Stimulated activated naive CD8-positive, alpha-beta T cell treated with anti-CD3 and anti-CD28 coated beads, Interleukin-15, amount 100 ng/mL, for 72 hours (primary cell): ENCODE data around the gene MYCBPAP.

ENCODE experiments used
- ATAC-seq: fragments of 150-1000 bp; cut with Tn5 transposase; 2 replicates; pipeline ENCODE4 v1.10.0; 2021; ENCODE audit warnings: mild to moderate bottlenecking, moderate library complexity
- DNase-seq, 2 donors: peaks; one replicate each; pipeline ENCODE4 v3.0.0; 2021 to 2022
- H3K27ac Mint-ChIP-seq, 2 donors: one replicate each; pipeline ENCODE4 v1.8.0; 2022; ENCODE audit warnings: mild to moderate bottlenecking in 2 of 2, mixed read lengths in 2 of 2, moderate library complexity in 2 of 2
- H3K27me3 Mint-ChIP-seq: one replicate; pipeline ENCODE4 v1.8.0; 2022; ENCODE audit warnings: mixed read lengths
- H3K4me1 Mint-ChIP-seq: one replicate; pipeline ENCODE4 v1.8.0; 2022; ENCODE audit warnings: mild to moderate bottlenecking, mixed read lengths
- H3K4me3 Mint-ChIP-seq, 2 donors: one replicate each; pipeline ENCODE4 v1.8.0; 2022; ENCODE audit warnings: mild to moderate bottlenecking in 2 of 2, mixed read lengths in 2 of 2, moderate library complexity in 1 of 2
- H3K9me3 Mint-ChIP-seq, 2 donors: one replicate each; pipeline ENCODE4 v1.8.0; 2022; ENCODE audit warnings: mixed read lengths in 2 of 2

MYCBPAP gene

GRCh38 chr17:50478391-50479381, 29.6 kb upstream of the MYCBPAP start, which contains the start of gene RSAD1:
Gene RSAD1 (plus strand): TSS chr17:50478860. CDS start chr17:50478885, 25 bp downstream.
- peak; percentile 96 for ATAC-seq
- H3K4me1 Mint-ChIP-seq: peaks cover 38% of the 10 kb centered on the region
- no peaks in the 10 kb centered on the region for H3K9me3 Mint-ChIP-seq
- peak within 1 kb of the TSS; percentile 86 to 89 for H3K4me3 Mint-ChIP-seq
- peak within 1 kb of the TSS; percentile 96 to 97 for H3K27ac Mint-ChIP-seq
- DNase-seq: peak; percentile 90 to 92
- no peaks in the 10 kb centered on the region for H3K27me3 Mint-ChIP-seq

GRCh38 chr17:50479522-50480141, 28.6 kb upstream of the MYCBPAP start:
- ATAC-seq (peak; percentile 52), DNase-seq (peak; percentile 68 to 69)
- peak overlapping the region; percentile 86 to 89 for H3K4me3 Mint-ChIP-seq
- H3K4me1 Mint-ChIP-seq: peaks cover 38% of the 10 kb centered on the region
- no peaks in the 10 kb centered on the region for H3K27me3 Mint-ChIP-seq
- H3K27ac Mint-ChIP-seq: peak overlapping the region; percentile 75 to 93
- H3K9me3 Mint-ChIP-seq: no peaks in the 10 kb centered on the region

- H3K9me3 Mint-ChIP-seq: no peaks in the 10 kb centered on the region
- H3K4me1 Mint-ChIP-seq: peaks cover 38% of the 10 kb centered on the region
- peak overlapping the region; percentile 86 to 89 for H3K4me3 Mint-ChIP-seq
- no peak for DNase-seq
- no peak for ATAC-seq
- no peaks in the 10 kb centered on the region for H3K27me3 Mint-ChIP-seq
- no peak overlapping the region for H3K27ac Mint-ChIP-seq
Measured at GRCh38 chr17:50480142-50480764, 28.0 kb upstream of the MYCBPAP start.

- DNase-seq: no peak
- no peaks in the 10 kb centered on the region for H3K9me3 Mint-ChIP-seq
- H3K4me3 Mint-ChIP-seq: no peak overlapping the region
- H3K27me3 Mint-ChIP-seq: no peaks in the 10 kb centered on the region
- H3K27ac Mint-ChIP-seq: no peak overlapping the region
- no peak for ATAC-seq
- H3K4me1 Mint-ChIP-seq: peaks cover 38% of the 10 kb centered on the region
Measured at GRCh38 chr17:50480854-50481490, 27.3 kb upstream of the MYCBPAP start.

- ATAC-seq: no peak
- H3K4me1 Mint-ChIP-seq: peaks cover 38% of the 10 kb centered on the region
- no peak overlapping the region for H3K27ac Mint-ChIP-seq
Measured at GRCh38 chr17:50481648-50482047, 26.6 kb upstream of the MYCBPAP start.

GRCh38 chr17:50482110-50482509, 26.1 kb upstream of the MYCBPAP start:
- ATAC-seq (no peak), DNase-seq (no peak)
- no peak overlapping the region for H3K27ac Mint-ChIP-seq
- H3K4me3 Mint-ChIP-seq: no peak overlapping the region
- no peaks in the 10 kb centered on the region for H3K9me3 Mint-ChIP-seq
- H3K4me1 Mint-ChIP-seq: peaks cover 38% of the 10 kb centered on the region
- no peaks in the 10 kb centered on the region for H3K27me3 Mint-ChIP-seq

More at GRCh38 chr17:50481648-50482047, 26.6 kb upstream of the MYCBPAP start:
- H3K4me3 Mint-ChIP-seq: no peak overlapping the region
- no peaks in the 10 kb centered on the region for H3K27me3 Mint-ChIP-seq
- H3K9me3 Mint-ChIP-seq: no peaks in the 10 kb centered on the region
- no peak for DNase-seq

GRCh38 chr17:50482516-50482915, 25.7 kb upstream of the MYCBPAP start:
- H3K4me3 Mint-ChIP-seq: no peak overlapping the region
- no peaks in the 10 kb centered on the region for H3K27me3 Mint-ChIP-seq
- no peaks in the 10 kb centered on the region for H3K9me3 Mint-ChIP-seq
- peak overlapping the region in 1 of 2 donors; percentile 84 for H3K27ac Mint-ChIP-seq
- DNase-seq (peak; percentile 76 to 84), ATAC-seq (peak; percentile 49)
- peaks cover 38% of the 10 kb centered on the region for H3K4me1 Mint-ChIP-seq

- no peaks in the 10 kb centered on the region for H3K27me3 Mint-ChIP-seq
- no peak overlapping the region for H3K4me3 Mint-ChIP-seq
- no peak overlapping the region for H3K27ac Mint-ChIP-seq
- DNase-seq (no peak), ATAC-seq (no peak)
- H3K4me1 Mint-ChIP-seq: peaks cover 31% of the 10 kb centered on the region
- H3K9me3 Mint-ChIP-seq: no peaks in the 10 kb centered on the region
Measured at GRCh38 chr17:50483266-50483665, 25.0 kb upstream of the MYCBPAP start.

DNA sequence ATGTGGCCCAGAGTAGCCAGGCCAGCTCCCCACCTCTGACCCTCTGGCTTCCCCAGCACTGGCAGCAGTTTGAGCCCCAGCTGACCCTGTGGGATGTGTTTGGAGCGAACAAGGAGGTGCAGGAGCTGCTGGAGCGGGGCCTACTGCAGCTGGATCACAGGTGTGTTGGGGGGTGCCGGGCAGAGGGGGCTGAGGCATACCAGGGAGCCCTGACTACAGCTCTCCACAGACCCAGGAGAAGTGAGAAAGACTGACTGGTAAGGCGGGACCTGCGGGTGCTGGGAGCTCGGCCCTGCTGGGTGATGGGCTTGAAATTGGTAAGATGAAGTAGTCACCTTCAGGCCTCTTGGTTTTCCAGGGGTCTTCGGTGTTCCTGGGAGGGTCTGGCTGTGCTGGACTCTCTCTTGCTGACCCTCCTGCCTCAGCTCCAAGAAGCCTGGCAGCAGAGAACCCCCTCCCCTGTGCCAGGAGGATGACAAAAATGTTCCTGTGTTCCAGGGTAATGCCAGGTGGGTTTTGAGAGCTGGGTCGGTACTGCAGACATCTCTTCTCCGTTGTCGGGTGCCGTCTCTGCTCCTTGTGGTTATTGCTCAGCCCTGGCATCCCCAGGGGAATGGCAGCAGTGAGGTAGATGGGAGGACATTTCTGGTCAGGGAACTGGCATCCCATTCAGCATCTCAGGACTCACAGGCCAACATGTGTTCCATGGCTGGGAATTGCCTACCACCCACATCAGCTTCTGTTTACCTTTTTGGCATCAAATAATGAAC, 23.7 kb upstream of the MYCBPAP start:
- peak overlapping the region; percentile 37 to 69 for H3K27ac Mint-ChIP-seq
- no peak for ATAC-seq
- H3K4me3 Mint-ChIP-seq: no peak overlapping the region
- no peaks in the 10 kb centered on the region for H3K27me3 Mint-ChIP-seq
- H3K4me1 Mint-ChIP-seq: peaks cover 25% of the 10 kb centered on the region
- H3K9me3 Mint-ChIP-seq: no peaks in the 10 kb centered on the region
- DNase-seq: no peak

GRCh38 chr17:50487213-50488096, 20.8 kb upstream of the MYCBPAP start:
- H3K9me3 Mint-ChIP-seq: no peaks in the 10 kb centered on the region
- peaks cover 6% of the 10 kb centered on the region for H3K4me1 Mint-ChIP-seq
- no peak for ATAC-seq

GRCh38 chr17:50488880-50489279, 19.4 kb upstream of the MYCBPAP start:
- Mint-ChIP-seq H3K4me1 (no peaks in the 10 kb centered on the region), H3K4me3 (no peak overlapping the region), H3K9me3 (no peaks in the 10 kb centered on the region), H3K27me3 (no peaks in the 10 kb centered on the region), H3K27ac (no peak overlapping the region)
- DNase-seq (no peak), ATAC-seq (no peak)

More at GRCh38 chr17:50487213-50488096, 20.8 kb upstream of the MYCBPAP start:
- no peak overlapping the region for H3K27ac Mint-ChIP-seq
- H3K27me3 Mint-ChIP-seq: no peaks in the 10 kb centered on the region
- DNase-seq: no peak
- H3K4me3 Mint-ChIP-seq: no peak overlapping the region

DNA sequence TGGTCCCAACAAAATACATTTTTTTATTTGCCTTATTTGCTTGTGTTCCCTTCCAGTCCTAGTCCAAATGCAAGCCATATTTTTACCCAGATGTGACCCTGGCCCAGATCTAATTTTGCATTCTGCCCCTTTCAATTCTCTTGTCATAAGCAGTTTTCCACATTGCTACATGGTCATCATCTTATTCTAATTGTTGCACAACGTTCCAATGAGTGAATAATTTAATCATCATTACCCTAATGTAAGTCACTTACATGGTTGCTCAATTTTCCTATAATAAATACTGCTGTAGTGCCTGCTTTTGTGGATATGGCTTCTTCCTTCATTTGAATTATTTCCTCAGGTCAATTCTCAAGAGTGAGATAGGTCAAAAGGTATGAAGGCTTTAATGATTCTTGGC, 16.7 kb upstream of the MYCBPAP start:
- Mint-ChIP-seq H3K27me3 (no peaks in the 10 kb centered on the region), H3K4me1 (no peaks in the 10 kb centered on the region), H3K4me3 (no peak overlapping the region), H3K9me3 (no peaks in the 10 kb centered on the region), H3K27ac (no peak overlapping the region)
- no peak for ATAC-seq
- no peak for DNase-seq

DNA sequence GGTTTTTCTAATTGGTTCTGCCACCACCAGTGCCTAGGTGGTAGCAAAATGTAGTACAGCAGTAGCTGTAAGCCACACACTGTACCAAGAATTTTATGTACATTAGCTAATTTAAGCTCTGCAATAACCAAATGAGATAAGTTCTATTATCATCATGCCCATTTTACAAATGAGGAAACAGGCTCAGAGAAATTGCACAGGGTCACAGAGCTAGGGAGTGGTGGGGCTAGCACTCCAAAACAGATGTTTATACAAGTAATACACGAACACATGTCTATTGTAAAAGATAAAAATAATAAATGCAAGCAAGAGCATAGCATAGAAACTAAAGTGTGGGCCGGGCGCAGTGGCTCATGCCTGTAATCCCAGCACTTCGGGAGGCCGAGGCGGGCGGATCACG, 16.0 kb upstream of the MYCBPAP start:
- no peak overlapping the region for H3K27ac Mint-ChIP-seq
- no peaks in the 10 kb centered on the region for H3K9me3 Mint-ChIP-seq
- no peak for DNase-seq
- H3K4me3 Mint-ChIP-seq: no peak overlapping the region
- H3K4me1 Mint-ChIP-seq: no peaks in the 10 kb centered on the region
- H3K27me3 Mint-ChIP-seq: no peaks in the 10 kb centered on the region
- ATAC-seq: no peak

GRCh38 chr17:50493744-50494143, 14.5 kb upstream of the MYCBPAP start:
- ATAC-seq: no peak
- H3K27ac Mint-ChIP-seq: peak overlapping the region in 1 of 2 donors; percentile 46
- H3K4me3 Mint-ChIP-seq: no peak overlapping the region
- DNase-seq: no peak
- no peaks in the 10 kb centered on the region for H3K27me3 Mint-ChIP-seq
- no peaks in the 10 kb centered on the region for H3K4me1 Mint-ChIP-seq
- H3K9me3 Mint-ChIP-seq: no peaks in the 10 kb centered on the region
